Glutamatergic neuron (in vitro differentiated cells): ENCODE measurements around the gene MBNL3. TPM values are rescaled to one million over a fixed set of nuclear protein-coding genes. Genes with fewer than 3 reads are reported as not detected.

Experiments
- DNase-seq: peaks from one replicate; pipeline ENCODE4 v3.0.0; 2022
- H3K27ac Mint-ChIP-seq: one replicate; pipeline ENCODE4 v1.8.0; 2020; ENCODE audit warnings: mild to moderate bottlenecking, mixed read lengths, inconsistent platforms; ENCODE audit not compliant: unreplicated experiment
- H3K27me3 Mint-ChIP-seq: one replicate; pipeline ENCODE4 v1.8.0; 2020; ENCODE audit warnings: mild to moderate bottlenecking, moderate library complexity, mixed read lengths, inconsistent platforms; ENCODE audit not compliant: unreplicated experiment
- H3K36me3 Mint-ChIP-seq: one replicate; pipeline ENCODE4 v1.8.0; 2020; ENCODE audit warnings: mild to moderate bottlenecking, mixed read lengths, inconsistent platforms; ENCODE audit not compliant: unreplicated experiment
- H3K4me1 Mint-ChIP-seq: one replicate; pipeline ENCODE4 v1.8.0; 2020; ENCODE audit warnings: mild to moderate bottlenecking, low read depth, mixed read lengths, inconsistent platforms; ENCODE audit not compliant: unreplicated experiment
- H3K4me3 Mint-ChIP-seq: one replicate; pipeline ENCODE4 v1.8.0; 2020; ENCODE audit warnings: mild to moderate bottlenecking, mixed read lengths, inconsistent platforms; ENCODE audit not compliant: unreplicated experiment
- H3K9me3 Mint-ChIP-seq: one replicate; pipeline ENCODE4 v1.8.0; 2020; ENCODE audit warnings: mild to moderate bottlenecking, moderate library complexity, mixed read lengths, inconsistent platforms; ENCODE audit not compliant: unreplicated experiment
- CTCF ChIP-seq: fragments of 200-600 bp; sonication (generic); IDR thresholded peaks from one replicate; pipeline ENCODE4 v1.5.0; 2021; ENCODE audit not compliant: partially characterized antibody, unreplicated experiment
- total RNA-seq: library from RNA; stranded (reverse); fragmentation: NEBNext Ultra II Directional; extraction: Animal tissue kit (Norgen Biotek cat#: 25700); gene quantifications from one replicate; pipeline ENCODE4 v1.2.1, GENCODE V29; 2021; ENCODE audit not compliant: unreplicated experiment

The MBNL3 gene
- total RNA-seq, 1 donor from 2014 or later = 1.0 TPM

DNA sequence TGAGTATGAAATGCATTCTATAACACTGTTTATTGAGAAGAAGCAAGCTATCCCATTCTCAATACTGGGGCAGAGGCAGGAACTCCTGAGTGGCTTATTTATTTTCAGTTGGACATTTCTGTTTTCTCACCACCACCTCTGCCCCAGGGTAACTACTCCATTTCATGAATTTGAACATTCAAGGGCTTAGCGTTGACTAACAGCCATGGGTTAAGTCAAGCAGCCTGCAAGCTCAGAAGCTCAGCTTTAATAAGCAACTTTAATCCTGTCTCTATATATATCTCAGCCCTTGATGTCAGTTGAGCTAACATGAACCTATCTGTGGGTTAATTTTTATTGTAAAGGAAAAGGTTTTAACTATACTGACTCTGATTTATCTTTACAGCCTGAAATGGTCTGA lies 93.8 kb downstream of the MBNL3 start:
- no peaks in the 10 kb centered on the region for H3K36me3 Mint-ChIP-seq
- TF ChIP-seq CTCF = no peak
- H3K4me1 Mint-ChIP-seq = no peaks in the 10 kb centered on the region
- H3K4me3 Mint-ChIP-seq = no peak overlapping the region
- H3K27ac Mint-ChIP-seq = no peak overlapping the region
- DNase-seq = no peak
- no peaks in the 10 kb centered on the region for H3K9me3 Mint-ChIP-seq
- no peaks in the 10 kb centered on the region for H3K27me3 Mint-ChIP-seq

GRCh38 chrX:132394591-132394990 lies 94.2 kb downstream of the MBNL3 start:
- Mint-ChIP-seq H3K36me3 (no peaks in the 10 kb centered on the region), H3K4me3 (no peak overlapping the region), H3K27me3 (no peaks in the 10 kb centered on the region), H3K9me3 (no peaks in the 10 kb centered on the region), H3K4me1 (no peaks in the 10 kb centered on the region), H3K27ac (no peak overlapping the region)
- TF ChIP-seq CTCF = no peak
- DNase-seq = no peak

DNA sequence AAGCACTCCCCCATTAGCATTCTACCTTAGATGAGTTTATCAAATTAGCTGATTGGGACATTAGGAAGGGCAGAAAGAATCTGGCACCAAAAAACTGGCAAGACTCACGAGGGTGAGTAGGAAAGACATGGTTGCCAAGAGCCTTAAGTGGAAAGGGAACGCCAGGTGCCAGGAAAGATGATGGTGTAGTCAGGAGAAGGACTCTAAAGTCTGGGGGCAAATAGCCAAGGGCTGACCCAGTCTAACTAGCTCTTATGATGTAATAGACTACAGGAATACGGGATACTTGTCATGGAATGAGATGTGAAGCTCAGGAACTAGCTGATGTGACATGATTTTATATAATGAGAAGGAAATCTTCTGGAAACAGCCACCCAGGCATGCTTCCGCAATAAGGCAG lies 94.8 kb downstream of the MBNL3 start:
- no peak for DNase-seq
- H3K27ac Mint-ChIP-seq = no peak overlapping the region
- no peak for TF ChIP-seq CTCF
- H3K27me3 Mint-ChIP-seq = no peaks in the 10 kb centered on the region
- H3K4me3 Mint-ChIP-seq = no peak overlapping the region
- H3K4me1 Mint-ChIP-seq = no peaks in the 10 kb centered on the region
- no peaks in the 10 kb centered on the region for H3K36me3 Mint-ChIP-seq
- H3K9me3 Mint-ChIP-seq = no peaks in the 10 kb centered on the region

- TF ChIP-seq CTCF = no peak
These were observed 95.4 kb downstream of the MBNL3 start for GRCh38 chrX:132393485-132393884.

DNA sequence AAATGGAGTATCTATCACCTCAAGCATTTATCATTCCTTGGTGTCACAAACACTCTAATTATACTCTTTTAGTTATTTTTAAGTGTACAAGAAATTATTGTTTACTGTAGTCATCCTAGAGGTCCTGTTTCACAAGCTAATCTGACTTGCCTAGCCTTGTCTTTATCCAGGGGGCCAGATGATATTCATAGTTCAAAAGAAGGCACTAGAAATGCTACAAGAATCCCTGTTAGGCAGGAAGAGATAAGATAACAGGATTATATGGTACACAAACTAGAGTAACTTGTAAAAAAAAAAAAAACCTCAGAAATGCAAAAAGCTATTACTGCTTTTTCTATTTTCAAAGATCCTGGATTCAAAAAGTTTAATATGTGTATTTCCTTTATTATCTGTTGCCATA lies 95.8 kb downstream of the MBNL3 start:
- no peaks in the 10 kb centered on the region for H3K27me3 Mint-ChIP-seq
- H3K4me3 Mint-ChIP-seq = no peak overlapping the region
- no peaks in the 10 kb centered on the region for H3K36me3 Mint-ChIP-seq
- H3K4me1 Mint-ChIP-seq = no peaks in the 10 kb centered on the region
- no peaks in the 10 kb centered on the region for H3K9me3 Mint-ChIP-seq
- no peak overlapping the region for H3K27ac Mint-ChIP-seq
- no peak for DNase-seq
- no peak for TF ChIP-seq CTCF

More at GRCh38 chrX:132393485-132393884, 95.4 kb downstream of the MBNL3 start:
- H3K36me3 Mint-ChIP-seq = no peaks in the 10 kb centered on the region
- no peak overlapping the region for H3K27ac Mint-ChIP-seq
- no peaks in the 10 kb centered on the region for H3K9me3 Mint-ChIP-seq
- H3K4me3 Mint-ChIP-seq = no peak overlapping the region
- no peaks in the 10 kb centered on the region for H3K27me3 Mint-ChIP-seq
- H3K4me1 Mint-ChIP-seq = no peaks in the 10 kb centered on the region
- no peak for DNase-seq
